PFSK-1 (cell line): ENCODE results near the gene FYB2.

ENCODE experiments used
- FOXP2 ChIP-seq: optimal IDR thresholded peaks from 2 replicates; pipeline ENCODE3; 2011; ENCODE audit warnings: borderline replicate concordance, control low read depth, inconsistent platforms; ENCODE audit not compliant: insufficient read depth; ENCODE audit errors: extremely low read length, extremely low read depth
- POLR2AphosphoS5 ChIP-seq: IDR thresholded peaks from 2 replicates; pipeline ENCODE4 v1.6.1; 2012; ENCODE audit warnings: low read depth, mild to moderate bottlenecking, control low read depth, low read length, moderate library complexity
- REST ChIP-seq, 2 experiments: IDR thresholded peaks; 2 replicates each; pipeline versions ENCODE4 v1.6.1 to v1.8.0; 2011 to 2012; ENCODE audit warnings: low read depth in 2 of 2, low read length in 2 of 2, control low read depth in 1 of 2, inconsistent platforms in 1 of 2, mild to moderate bottlenecking in 1 of 2, moderate library complexity in 1 of 2; ENCODE audit not compliant: insufficient read depth in 1 of 2
- SIN3A ChIP-seq: IDR thresholded peaks from 2 replicates; pipeline ENCODE4 v1.6.1; 2012; ENCODE audit warnings: mild to moderate bottlenecking, low read length, moderate library complexity, borderline replicate concordance; ENCODE audit not compliant: insufficient read depth
- TAF1 ChIP-seq: IDR thresholded peaks from 2 replicates; pipeline ENCODE4 v1.6.1; 2012; ENCODE audit warnings: low read length, control low read depth, borderline replicate concordance; ENCODE audit not compliant: insufficient read depth

The FYB2 gene

GRCh38 chr1:56707379-56707778 is 111.8 kb downstream of the FYB2 start:
- TF ChIP-seq SIN3A: no peak
- TF ChIP-seq TAF1: no peak
- TF ChIP-seq POLR2AphosphoS5: no peak
- TF ChIP-seq REST (IDR thresholded peaks at IDR 0.05; ENCODE audit: insufficient read depth in 1 of 2, low read depth in 2 of 2, low read length in 2 of 2): no peak
- no peak for TF ChIP-seq FOXP2

- TF ChIP-seq TAF1: no peak
- TF ChIP-seq SIN3A: no peak
- TF ChIP-seq POLR2AphosphoS5: no peak
- no peak for TF ChIP-seq REST (IDR thresholded peaks at IDR 0.05; ENCODE audit: insufficient read depth in 1 of 2, low read depth in 2 of 2, low read length in 2 of 2)
- no peak for TF ChIP-seq FOXP2
These were observed 115.5 kb downstream of the FYB2 start for GRCh38 chr1:56703747-56704146.

GRCh38 chr1:56696663-56697062 is 122.5 kb downstream of the FYB2 start:
- no peak for TF ChIP-seq FOXP2
- no peak for TF ChIP-seq SIN3A
- TF ChIP-seq TAF1: no peak
- no peak for TF ChIP-seq POLR2AphosphoS5
- no peak for TF ChIP-seq REST (IDR thresholded peaks at IDR 0.05; ENCODE audit: insufficient read depth in 1 of 2, low read depth in 2 of 2, low read length in 2 of 2)

- TF ChIP-seq POLR2AphosphoS5: no peak
- TF ChIP-seq FOXP2: no peak
- TF ChIP-seq SIN3A: no peak
- TF ChIP-seq REST (IDR thresholded peaks at IDR 0.05; ENCODE audit: insufficient read depth in 1 of 2, low read depth in 2 of 2, low read length in 2 of 2): no peak
- no peak for TF ChIP-seq TAF1
These were observed 130.6 kb downstream of the FYB2 start for GRCh38 chr1:56688522-56689026.

GRCh38 chr1:56686169-56686568 is 133.0 kb downstream of the FYB2 start:
- no peak for TF ChIP-seq FOXP2
